Keratinocyte (primary cell): Measurements from ENCODE around the gene DUSP16. TPM values are rescaled to one million over a fixed set of nuclear protein-coding genes. Genes with fewer than 3 reads are reported as not detected.
"Not testable (repeated sequence)": the region's sequence is repeated elsewhere in the genome, so short reads cannot be mapped to it uniquely, and the experiment has no call there.

Experiments
- DNase-seq: peaks from one replicate; pipeline ENCODE4 v3.0.0-alpha.2; 2011; ENCODE audit warnings: low read depth, missing footprints, low spot score
- FAIRE-seq: peaks from 2 replicates; lab custom pipeline; 2011; peaks lifted over from hg19 to GRCh38; lab: Jason Lieb, UNC
- H2AFZ ChIP-seq: 2 replicates; pipeline ENCODE4 v1.6.0; 2012; ENCODE audit warnings: low read length, control low read depth, inconsistent platforms; ENCODE audit not compliant: control insufficient read depth
- H3K27ac ChIP-seq: 2 replicates; pipeline ENCODE4 v1.5.1; 2011; ENCODE audit warnings: low read length; ENCODE audit not compliant: control insufficient read depth, insufficient read depth
- H3K27me3 ChIP-seq: 3 replicates; pipeline ENCODE4 v1.6.0; 2011; ENCODE audit warnings: low read length; ENCODE audit not compliant: control insufficient read depth, insufficient read depth; ENCODE audit errors: extremely low read depth
- H3K36me3 ChIP-seq, 2 experiments: 2 replicates in 1 of 2; 3 replicates in 1 of 2; pipeline ENCODE4 v1.5.1; 2011; ENCODE audit warnings: low read length in 2 of 2, mild to moderate bottlenecking in 1 of 2; ENCODE audit not compliant: control insufficient read depth in 2 of 2, insufficient read depth in 2 of 2; ENCODE audit errors: extremely low read depth in 1 of 2
- H3K4me1 ChIP-seq: 3 replicates; pipeline ENCODE4 v1.5.1; 2011; ENCODE audit warnings: low read length; ENCODE audit not compliant: control insufficient read depth, insufficient read depth; ENCODE audit errors: extremely low read depth
- H3K4me2 ChIP-seq: 3 replicates; pipeline ENCODE4 v1.6.0; 2011; ENCODE audit warnings: low read depth, low read length; ENCODE audit not compliant: control insufficient read depth, insufficient read depth; ENCODE audit errors: extremely low read depth
- H3K4me3 ChIP-seq, 3 experiments: fragments of 200-600 bp in 1 of 3; sonication (generic) in 1 of 3; 2 replicates in 2 of 3; 3 replicates in 1 of 3; pipeline ENCODE4 v1.5.1; 2011 to 2016; ENCODE audit warnings: low read length in 3 of 3, mild to moderate bottlenecking in 3 of 3, control low read depth in 2 of 3, inconsistent platforms in 1 of 3, low read depth in 1 of 3, mixed read lengths in 1 of 3, mixed run types in 1 of 3, moderate library complexity in 1 of 3; ENCODE audit not compliant: control insufficient read depth in 2 of 3, insufficient read depth in 2 of 3; ENCODE audit errors: extremely low read depth in 1 of 3
- H3K79me2 ChIP-seq: 2 replicates; pipeline ENCODE4 v1.6.0; 2012; ENCODE audit warnings: low read length; ENCODE audit not compliant: control insufficient read depth, insufficient read depth
- H3K9ac ChIP-seq: 3 replicates; pipeline ENCODE4 v1.6.0; 2011; ENCODE audit warnings: low read length; ENCODE audit not compliant: control insufficient read depth, insufficient read depth; ENCODE audit errors: extremely low read depth
- H3K9me1 ChIP-seq: 3 replicates; pipeline ENCODE4 v1.6.0; 2011; ENCODE audit warnings: low read length; ENCODE audit not compliant: control insufficient read depth, insufficient read depth; ENCODE audit errors: extremely low read depth
- H3K9me3 ChIP-seq: 2 replicates; pipeline ENCODE4 v1.5.1; 2012; ENCODE audit warnings: low read depth, low read length; ENCODE audit not compliant: control insufficient read depth
- H4K20me1 ChIP-seq: 3 replicates; pipeline ENCODE4 v1.6.0; 2011; ENCODE audit warnings: low read length; ENCODE audit not compliant: control insufficient read depth, insufficient read depth; ENCODE audit errors: extremely low read depth
- CTCF ChIP-seq, 3 experiments: IDR thresholded peaks in 1 of 3; conservative IDR thresholded peaks in 1 of 3; optimal IDR thresholded peaks in 1 of 3; 2 replicates in 2 of 3; 3 replicates in 1 of 3; pipeline versions ENCODE3 to v1.5.1; 2011; ENCODE audit warnings: low read length in 3 of 3, mild to moderate bottlenecking in 3 of 3, moderate library complexity in 2 of 3, control low read depth in 1 of 3, inconsistent platforms in 1 of 3; ENCODE audit not compliant: insufficient read depth in 2 of 3; ENCODE audit errors: extremely low read depth in 1 of 3
- EZH2 ChIP-seq: IDR thresholded peaks from one replicate; pipeline ENCODE4 v1.6.1; 2012; ENCODE audit warnings: inconsistent platforms, mild to moderate bottlenecking, low read length, moderate library complexity
- dilution Hi-C: fragments of 300-500 bp; cut with MboI; formaldehyde crosslinking; loops from one replicate; pipeline ENCODE4 v1.7.0; 2020; ENCODE audit warnings: low sequenced_read_pairs; ENCODE audit not compliant: extremely low pct_ligation_motif_present
- polyA plus RNA-seq, 5 experiments: library from polyadenylated mRNA; depleted of rRNA in 3 of 5; stranded (reverse) in 3 of 5; stranded (forward) in 1 of 5; unstranded in 1 of 5; fragments of >200 nt; gene quantifications; 1 replicate in 1 of 5; 2 replicates in 3 of 5; 3 replicates in 1 of 5; pipeline versions ENCODE4 v1.2.1 to v1.2.3, GENCODE V29; 2011 to 2012; ENCODE audit warnings: missing spikeins in 2 of 5, low read depth in 1 of 5, low replicate concordance in 1 of 5

DUSP16 gene
- polyA plus RNA-seq, 1 donor (not counting 4 experiments of a cell fraction or from before 2014, with no cell fraction given) = 9.3 TPM

DNA sequence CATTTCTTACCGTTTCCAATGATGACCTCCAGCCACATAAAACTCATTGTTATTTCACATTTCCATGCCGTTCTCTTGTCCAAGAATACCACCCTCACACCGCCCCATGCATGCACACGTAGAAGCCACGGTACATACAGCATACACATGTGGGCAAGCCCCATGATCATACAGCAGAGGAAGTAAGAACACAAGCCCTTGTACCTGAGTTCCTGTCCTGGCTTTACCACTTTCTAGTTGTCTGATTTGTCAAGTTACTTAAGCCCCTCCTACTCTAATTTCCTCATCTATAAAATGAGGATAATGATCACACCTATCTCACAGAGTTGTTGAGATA is 59.9 kb downstream of the DUSP16 start:
- no peak overlapping the region for H3K4me2 ChIP-seq
- H3K79me2 ChIP-seq = no peaks in the 10 kb centered on the region
- no peak overlapping the region for H3K9ac ChIP-seq
- H3K36me3 ChIP-seq = no peaks in the 10 kb centered on the region
- H4K20me1 ChIP-seq = no peaks in the 10 kb centered on the region
- dilution Hi-C loops = no loop called here
- H3K27ac ChIP-seq = no peak overlapping the region
- H3K4me1 ChIP-seq = no peaks in the 10 kb centered on the region
- H3K9me1 ChIP-seq = no peaks in the 10 kb centered on the region
- DNase-seq (no peak), FAIRE-seq (no peak)
- H3K27me3 ChIP-seq = no peaks in the 10 kb centered on the region
- no peaks in the 10 kb centered on the region for H3K9me3 ChIP-seq
- TF ChIP-seq EZH2 (no peak), CTCF (optimal IDR thresholded peaks at IDR 0.05 in 1 of 3, IDR thresholded peaks at IDR 0.05 in 1 of 3, conservative IDR thresholded peaks at IDR 0.05 in 1 of 3; ENCODE audit: extremely low read depth in 1 of 3, insufficient read depth in 2 of 3, low read length in 3 of 3) (no peak)
- H3K4me3 ChIP-seq = no peak overlapping the region
- H2AFZ ChIP-seq = no peak overlapping the region

GRCh38 chr12:12502130-12502814 is 60.4 kb downstream of the DUSP16 start:
- H3K4me1 ChIP-seq, FAIRE-seq, H3K9me3 ChIP-seq, H2AFZ ChIP-seq, DNase-seq, H3K4me3 ChIP-seq, H4K20me1 ChIP-seq, H3K27me3 ChIP-seq, dilution Hi-C loops, H3K27ac ChIP-seq, H3K9ac ChIP-seq, H3K4me2 ChIP-seq, H3K79me2 ChIP-seq, H3K36me3 ChIP-seq, H3K9me1 ChIP-seq: not testable (repeated sequence)

DNA sequence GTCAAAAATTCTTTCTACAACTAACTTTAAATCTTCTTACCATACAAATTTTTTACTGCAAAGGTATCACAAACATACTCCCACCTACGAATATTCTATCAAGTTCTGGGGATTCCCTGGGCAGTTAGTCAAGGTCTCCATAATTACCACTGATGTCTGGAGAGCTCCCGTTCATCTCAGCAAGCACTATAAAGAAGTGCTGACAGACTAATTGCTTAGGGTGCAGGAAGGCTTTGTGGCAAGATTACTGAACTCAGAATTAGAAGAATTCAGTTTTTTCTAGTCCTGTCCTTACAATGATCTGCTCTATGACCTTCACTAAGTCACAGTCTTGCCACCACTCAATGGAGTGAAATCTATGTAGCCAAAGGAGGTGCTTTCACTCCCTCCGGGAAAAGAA is 61.5 kb downstream of the DUSP16 start:
- Histone ChIP-seq H3K9ac (no peak overlapping the region), H4K20me1 (no peaks in the 10 kb centered on the region), H3K79me2 (no peaks in the 10 kb centered on the region), H3K4me1 (no peaks in the 10 kb centered on the region), H3K9me3 (no peaks in the 10 kb centered on the region), H3K9me1 (no peaks in the 10 kb centered on the region), H3K4me3 (no peak overlapping the region), H2AFZ (no peak overlapping the region), H3K36me3 (no peaks in the 10 kb centered on the region), H3K27ac (no peak overlapping the region), H3K27me3 (no peaks in the 10 kb centered on the region), H3K4me2 (no peak overlapping the region)
- no peak for TF ChIP-seq CTCF (optimal IDR thresholded peaks at IDR 0.05 in 1 of 3, IDR thresholded peaks at IDR 0.05 in 1 of 3, conservative IDR thresholded peaks at IDR 0.05 in 1 of 3; ENCODE audit: extremely low read depth in 1 of 3, insufficient read depth in 2 of 3, low read length in 3 of 3)
- no peak for TF ChIP-seq EZH2
- dilution Hi-C loops = no loop called here
- no peak for DNase-seq
- no peak for FAIRE-seq
